WTC11 (cell line): Measurements from ENCODE around the gene SORD.

Experiments used
- ATF3 ChIP-seq: sonication (generic); formaldehyde crosslinking; conservative IDR thresholded peaks from 2 replicates; pipeline ENCODE4 v1.8.1; 2022; ENCODE audit warnings: mild to moderate bottlenecking, missing genetic modification reagents
- MYBL2 ChIP-seq: sonication (generic); formaldehyde crosslinking; IDR thresholded peaks from 2 replicates; pipeline ENCODE4 v1.8.1; 2023; ENCODE audit warnings: mild to moderate bottlenecking, moderate library complexity, missing genetic modification reagents
- TF ChIP-seq, protein P1 (sequence below): fragments of 200-600 bp; IDR thresholded peaks from 2 replicates; pipeline ENCODE4 v1.8.0; 2022; ENCODE audit warnings: antibody characterized with exemption
- TF ChIP-seq, protein P2 (sequence below): sonication (generic); formaldehyde crosslinking; IDR thresholded peaks from 2 replicates; pipeline ENCODE4 v1.8.0; 2022; ENCODE audit warnings: mild to moderate bottlenecking, missing genetic modification reagents

DNA sequence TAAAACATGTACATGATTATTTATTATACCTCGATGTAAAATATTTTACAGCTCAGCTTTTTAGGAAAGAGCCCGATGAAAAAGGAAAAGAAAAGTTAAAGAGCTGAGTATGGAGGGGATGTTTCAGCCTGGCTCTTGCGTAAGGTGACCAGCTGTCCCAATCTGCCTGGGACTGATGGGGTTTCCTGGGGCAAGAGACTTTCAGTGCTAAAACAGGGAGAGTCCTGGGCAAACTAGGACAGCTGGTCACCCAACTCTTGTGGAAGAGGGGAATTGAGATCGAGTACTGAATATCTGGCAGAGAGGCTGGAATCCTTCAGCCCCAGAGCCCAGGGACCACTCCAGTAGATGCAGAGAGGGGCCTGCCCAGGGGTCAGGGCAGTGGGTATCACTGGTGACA, 70.0 kb downstream of the SORD start:
- TF ChIP-seq, protein P1, sequence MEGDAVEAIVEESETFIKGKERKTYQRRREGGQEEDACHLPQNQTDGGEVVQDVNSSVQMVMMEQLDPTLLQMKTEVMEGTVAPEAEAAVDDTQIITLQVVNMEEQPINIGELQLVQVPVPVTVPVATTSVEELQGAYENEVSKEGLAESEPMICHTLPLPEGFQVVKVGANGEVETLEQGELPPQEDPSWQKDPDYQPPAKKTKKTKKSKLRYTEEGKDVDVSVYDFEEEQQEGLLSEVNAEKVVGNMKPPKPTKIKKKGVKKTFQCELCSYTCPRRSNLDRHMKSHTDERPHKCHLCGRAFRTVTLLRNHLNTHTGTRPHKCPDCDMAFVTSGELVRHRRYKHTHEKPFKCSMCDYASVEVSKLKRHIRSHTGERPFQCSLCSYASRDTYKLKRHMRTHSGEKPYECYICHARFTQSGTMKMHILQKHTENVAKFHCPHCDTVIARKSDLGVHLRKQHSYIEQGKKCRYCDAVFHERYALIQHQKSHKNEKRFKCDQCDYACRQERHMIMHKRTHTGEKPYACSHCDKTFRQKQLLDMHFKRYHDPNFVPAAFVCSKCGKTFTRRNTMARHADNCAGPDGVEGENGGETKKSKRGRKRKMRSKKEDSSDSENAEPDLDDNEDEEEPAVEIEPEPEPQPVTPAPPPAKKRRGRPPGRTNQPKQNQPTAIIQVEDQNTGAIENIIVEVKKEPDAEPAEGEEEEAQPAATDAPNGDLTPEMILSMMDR, result no peak
- TF ChIP-seq MYBL2 (CRISPR knock-in tag), result no peak
- TF ChIP-seq, protein P2, sequence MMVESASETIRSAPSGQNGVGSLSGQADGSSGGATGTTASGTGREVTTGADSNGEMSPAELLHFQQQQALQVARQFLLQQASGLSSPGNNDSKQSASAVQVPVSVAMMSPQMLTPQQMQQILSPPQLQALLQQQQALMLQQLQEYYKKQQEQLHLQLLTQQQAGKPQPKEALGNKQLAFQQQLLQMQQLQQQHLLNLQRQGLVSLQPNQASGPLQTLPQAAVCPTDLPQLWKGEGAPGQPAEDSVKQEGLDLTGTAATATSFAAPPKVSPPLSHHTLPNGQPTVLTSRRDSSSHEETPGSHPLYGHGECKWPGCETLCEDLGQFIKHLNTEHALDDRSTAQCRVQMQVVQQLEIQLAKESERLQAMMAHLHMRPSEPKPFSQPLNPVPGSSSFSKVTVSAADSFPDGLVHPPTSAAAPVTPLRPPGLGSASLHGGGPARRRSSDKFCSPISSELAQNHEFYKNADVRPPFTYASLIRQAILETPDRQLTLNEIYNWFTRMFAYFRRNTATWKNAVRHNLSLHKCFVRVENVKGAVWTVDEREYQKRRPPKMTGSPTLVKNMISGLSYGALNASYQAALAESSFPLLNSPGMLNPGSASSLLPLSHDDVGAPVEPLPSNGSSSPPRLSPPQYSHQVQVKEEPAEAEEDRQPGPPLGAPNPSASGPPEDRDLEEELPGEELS (CRISPR knock-in tag), result no peak
- no peak for TF ChIP-seq ATF3
